ENCODE measurements around the gene ECSCR.

GRCh38 chr5:139402561-139403158 lies 59.9 kb downstream of the ECSCR start:
- no peak for TF ChIP-seq CTCF (IDR thresholded peaks at IDR 0.05)
- no peak for TF ChIP-seq POLR2A (IDR thresholded peaks at IDR 0.05)
- no peak for TF ChIP-seq EP300 (IDR thresholded peaks at IDR 0.05)
